HT-29 (cell line): ENCODE measurements around the gene DLG4. TPM values are rescaled to one million over a fixed set of nuclear protein-coding genes. Genes with fewer than 3 reads are reported as not detected.
"Not testable (repeated sequence)": the region's sequence is repeated elsewhere in the genome, so short reads cannot be mapped to it uniquely, and the experiment has no call there.

ENCODE experiments used
- DNase-seq: peaks from one replicate; pipeline ENCODE4 v3.0.0-alpha.2; 2015; ENCODE audit warnings: low spot score
- total RNA-seq: library from RNA; depleted of rRNA; stranded (reverse); fragments of >200 nt; shearing (Covaris generic); gene quantifications from 2 replicates; pipeline ENCODE4 v1.2.3, GENCODE V29; 2014

Gene DLG4
- total RNA-seq, 1 experiment from 2014 or later: 1.6 TPM

DNA sequence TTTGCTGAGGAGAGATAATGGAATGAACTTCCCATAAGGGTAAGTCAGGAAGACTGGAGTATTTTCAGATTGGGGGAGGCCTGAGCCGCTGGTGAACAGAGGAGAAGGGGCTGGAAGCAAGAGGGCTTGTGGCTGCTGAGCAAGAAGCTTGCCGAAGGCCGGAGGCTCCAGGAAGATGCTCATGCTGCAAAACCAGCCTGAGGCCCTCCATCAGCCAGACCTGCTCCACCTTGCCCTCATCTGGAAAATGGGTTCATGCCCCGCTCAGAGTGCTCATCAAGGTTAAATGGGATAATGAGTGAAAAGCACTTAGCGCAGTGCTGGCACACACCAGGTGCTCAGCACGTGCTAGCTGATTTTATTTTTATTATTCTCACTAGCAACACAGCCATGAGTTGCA lies 35.0 kb downstream of the DLG4 start:
- DNase-seq: no peak

DNA sequence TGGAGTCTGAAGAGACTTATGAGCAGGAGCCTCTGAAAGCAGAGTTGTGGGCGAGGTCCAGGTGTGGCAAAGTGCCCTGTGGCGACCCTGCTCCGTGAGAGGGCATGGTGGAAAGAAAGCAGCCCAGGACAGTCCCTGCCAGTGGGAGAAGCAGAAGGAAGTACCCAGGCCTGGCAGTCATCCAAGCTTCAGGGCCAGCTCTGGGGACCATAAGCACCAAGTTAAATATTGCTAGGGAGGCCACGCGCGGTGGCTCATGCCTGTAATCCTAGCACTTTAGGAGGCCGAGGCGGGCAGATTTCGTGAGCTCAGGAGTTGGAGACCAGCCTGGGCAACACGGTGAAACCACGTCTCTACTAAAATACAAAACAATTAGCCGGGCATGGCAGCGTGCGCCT lies 35.5 kb downstream of the DLG4 start:
- DNase-seq: peak; percentile 61

DNA sequence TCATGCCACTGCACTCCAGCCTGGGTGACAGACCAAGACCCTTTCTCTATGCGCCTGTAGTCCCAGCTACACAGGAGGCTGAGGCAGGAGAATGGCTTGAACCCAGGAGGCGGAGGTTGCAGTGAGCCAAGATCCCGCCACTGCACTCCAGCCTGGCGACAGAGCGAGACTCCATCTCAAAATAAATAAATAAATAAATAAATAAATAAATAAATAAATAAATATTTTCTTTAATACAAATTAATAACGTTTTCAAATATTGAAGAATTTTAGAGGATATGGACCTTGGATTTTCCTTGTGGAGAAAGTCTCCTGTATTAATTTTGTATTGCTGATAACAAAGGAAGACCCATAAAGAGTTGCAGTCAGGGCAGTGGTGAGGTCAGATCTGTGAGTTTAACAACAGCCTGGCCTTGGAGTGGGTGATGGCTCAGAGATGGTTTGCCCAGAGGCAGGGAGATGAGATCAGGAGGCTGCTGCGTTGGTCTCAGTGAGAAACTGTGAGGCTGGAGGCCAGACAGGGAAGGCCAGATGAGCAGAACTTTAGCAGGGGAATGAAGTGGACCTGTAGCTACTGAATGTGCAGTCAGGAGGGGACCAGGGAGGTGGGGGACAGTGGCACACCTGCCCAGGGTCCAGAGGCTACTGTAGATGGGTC lies 36.1 kb downstream of the DLG4 start:
- DNase-seq: no peak

DNA sequence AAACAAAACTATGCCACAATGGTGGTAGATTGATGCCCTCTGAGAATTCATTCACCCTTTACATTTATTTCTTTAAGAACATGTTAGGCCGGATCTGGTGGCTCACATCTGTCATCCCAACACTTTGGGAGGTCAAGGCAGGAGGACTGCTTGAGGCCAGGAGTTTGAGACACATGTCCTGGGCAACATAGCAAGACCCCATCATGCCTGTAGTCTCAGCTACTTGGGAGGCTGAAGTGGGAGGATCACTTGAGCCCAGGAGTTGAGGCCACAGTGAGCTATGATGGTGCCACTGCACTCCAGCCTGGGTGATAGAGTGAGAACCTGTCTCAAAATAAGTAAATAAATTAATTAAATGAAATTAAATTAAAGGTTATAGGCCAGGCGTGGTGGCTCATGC lies 37.5 kb downstream of the DLG4 start:
- DNase-seq: not testable (repeated sequence)

DNA sequence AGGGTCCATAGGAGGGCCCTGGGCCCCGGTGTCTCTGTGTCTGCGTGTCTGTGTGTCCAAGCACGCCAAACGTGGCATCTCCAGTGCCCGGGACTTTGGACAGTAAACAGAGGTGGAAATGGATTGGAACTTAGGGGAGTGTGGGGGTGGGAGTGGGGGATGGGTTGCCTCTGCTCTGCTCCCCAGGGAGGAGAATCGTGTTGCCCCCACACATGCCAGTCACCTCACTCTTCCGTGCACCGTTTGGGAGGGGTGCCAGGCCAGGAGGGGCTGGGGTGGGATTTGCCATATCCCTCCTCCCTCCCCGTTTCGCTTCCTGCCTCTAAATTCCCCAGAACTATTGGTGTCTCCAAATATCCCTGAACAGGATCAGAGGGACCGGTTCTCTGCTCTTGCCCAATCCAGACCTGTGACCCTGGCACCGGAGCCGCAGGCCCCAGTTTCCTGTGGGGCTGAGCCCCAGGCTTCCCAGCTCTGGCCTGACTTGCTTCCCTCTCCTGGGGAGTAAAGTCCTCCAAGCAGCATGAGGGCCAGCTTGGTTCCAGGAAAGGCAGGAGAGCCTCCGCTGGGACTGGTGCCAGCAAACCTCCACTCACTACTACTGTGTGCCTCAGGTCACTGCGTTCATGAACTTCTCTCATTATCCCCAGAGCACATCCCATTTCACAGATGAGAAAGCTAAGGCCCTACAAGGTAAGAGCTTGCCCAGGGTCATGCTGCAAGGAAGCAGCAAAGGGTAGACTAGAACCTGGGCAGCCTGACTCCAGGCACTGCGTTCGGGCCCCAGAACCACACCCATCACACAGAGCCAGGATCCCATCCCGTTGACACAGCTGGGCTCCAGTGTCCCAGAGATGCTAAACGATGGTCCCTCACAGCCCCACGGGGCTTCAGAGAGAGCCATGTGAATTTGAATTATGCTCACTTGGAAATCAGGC lies 40.0 kb downstream of the DLG4 start, which contains the start of gene ASGR1:
ASGR1 (minus strand) TSS at position 54 of the 938 bp plus-strand sequence. CDS start 807 bp downstream, outside the sequence.
- DNase-seq: no peak

DNA sequence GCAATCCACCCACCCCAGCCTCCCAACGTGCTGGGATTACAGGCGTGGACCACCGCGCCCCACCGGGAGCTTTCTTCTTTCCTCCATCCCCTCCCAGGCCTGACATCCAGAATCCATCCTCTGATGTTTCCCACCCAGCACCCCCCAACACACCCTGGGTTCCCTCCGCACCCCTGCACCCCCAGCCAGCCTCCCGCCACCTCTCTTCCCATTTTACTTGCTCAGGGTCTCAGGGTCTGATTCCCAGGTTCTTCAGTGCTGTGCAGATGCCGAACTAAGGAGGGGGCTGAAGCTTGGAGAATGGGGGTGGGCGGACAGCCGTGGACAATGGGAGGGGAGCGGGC lies 40.7 kb downstream of the DLG4 start:
- DNase-seq: no peak

DNA sequence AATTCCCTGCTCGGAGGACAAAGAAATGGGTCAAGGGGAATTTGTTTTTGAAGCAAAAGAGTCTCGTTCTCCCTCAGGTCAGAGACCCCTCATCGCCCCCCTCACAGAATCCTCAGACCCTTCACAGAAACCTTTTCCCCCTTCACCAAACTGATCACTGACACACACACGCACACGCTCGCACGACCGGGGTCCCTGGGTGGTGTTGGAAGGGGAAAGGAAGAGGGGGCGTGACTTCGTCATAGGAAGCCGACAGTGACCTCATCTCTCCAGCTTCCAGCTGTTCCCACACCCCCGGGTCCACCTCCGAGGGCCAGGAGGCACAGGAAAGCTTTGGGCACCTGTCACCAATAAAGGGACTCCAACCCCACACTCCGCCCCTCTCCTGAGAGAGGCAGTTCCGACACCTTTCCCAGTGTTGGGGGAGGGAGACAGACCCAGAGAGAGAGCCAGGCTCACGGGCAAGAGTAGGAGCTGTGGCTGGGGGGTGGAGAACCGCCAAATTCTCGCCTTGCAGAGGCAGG lies 41.6 kb downstream of the DLG4 start:
- DNase-seq: no peak

DNA sequence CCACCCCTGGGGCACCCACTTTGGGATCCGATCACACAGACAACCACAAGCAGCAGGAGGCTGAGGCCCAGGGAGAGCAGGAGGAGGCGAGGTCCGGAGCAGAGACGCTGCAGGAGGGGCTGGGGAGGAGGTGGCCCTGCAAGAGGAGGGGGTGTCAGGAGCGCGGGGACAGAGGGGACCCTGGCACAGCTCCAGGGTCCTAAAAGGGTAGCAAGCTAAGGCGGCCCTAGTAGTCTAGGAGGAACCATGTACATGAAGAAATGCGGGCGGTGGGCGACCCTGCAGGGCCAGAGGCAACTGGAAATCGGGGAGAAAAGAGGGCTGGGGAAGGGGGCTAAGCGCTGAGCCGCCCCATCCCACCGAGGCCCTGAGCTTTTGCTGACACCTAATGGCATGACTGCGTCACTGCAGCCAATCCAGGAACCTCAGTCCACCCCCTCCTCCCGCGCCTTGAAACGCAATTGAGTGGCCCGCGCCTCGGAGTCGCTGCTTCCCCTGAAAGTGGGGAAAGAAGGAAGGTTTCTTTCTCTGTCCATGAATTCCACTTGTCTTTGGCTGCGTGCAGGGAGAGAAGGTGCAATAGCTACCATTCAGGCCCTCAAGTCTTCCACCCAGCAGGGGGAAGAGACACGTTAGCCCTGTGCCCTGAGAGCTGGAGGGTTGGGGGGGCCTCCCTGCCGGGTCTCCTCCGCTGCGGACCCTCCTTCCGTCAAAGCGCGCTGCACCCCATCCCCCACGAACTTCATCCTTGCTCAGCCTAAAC lies 42.3 kb downstream of the DLG4 start:
- peak; percentile 45 for DNase-seq

DNA sequence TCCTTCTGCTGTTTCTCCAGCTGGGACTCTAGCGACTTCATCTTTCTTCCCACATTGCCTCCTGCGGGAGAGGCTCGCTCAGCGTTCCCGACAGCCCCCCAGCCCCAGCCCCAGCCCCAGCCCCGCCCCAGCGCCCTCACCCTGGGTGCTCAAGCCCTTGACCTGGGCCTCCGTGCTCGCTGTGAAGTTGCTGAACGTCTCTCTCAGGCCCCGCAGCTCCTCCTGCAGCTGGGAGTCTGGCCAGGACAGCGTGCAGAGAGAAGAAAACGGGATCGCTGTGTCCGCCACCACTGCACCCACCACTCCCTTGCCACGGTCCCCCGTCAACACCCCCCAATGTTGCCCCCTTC lies 42.8 kb downstream of the DLG4 start:
- no peak for DNase-seq

DNA sequence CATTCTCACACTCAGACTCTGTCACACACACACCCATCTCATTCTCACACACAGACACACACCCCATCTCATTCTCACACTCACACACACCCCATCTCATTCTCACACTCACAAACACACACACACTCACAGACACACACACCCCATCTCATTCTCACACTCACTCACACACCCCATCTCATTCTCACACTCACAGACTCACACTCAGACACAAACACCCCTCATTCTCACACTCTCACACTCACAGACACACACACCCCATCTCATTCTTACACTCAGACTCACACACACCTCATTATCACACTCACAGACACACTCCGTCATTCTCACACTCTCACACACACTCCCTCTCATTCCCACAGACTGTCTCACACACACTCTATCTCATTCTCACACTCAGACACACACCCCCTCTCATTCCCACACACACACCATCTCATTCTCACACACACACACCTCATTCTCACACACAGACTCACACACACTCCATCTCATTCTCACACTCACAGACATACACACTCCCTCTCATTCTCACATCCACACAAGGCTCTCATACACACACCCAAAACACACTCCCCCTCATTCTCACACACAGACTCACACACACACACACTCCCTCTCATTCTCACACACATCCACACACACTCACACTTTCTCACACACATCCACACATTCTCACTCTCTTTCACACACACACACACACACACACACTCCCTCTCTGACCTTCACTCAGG lies 43.4 kb downstream of the DLG4 start:
- no peak for DNase-seq

DNA sequence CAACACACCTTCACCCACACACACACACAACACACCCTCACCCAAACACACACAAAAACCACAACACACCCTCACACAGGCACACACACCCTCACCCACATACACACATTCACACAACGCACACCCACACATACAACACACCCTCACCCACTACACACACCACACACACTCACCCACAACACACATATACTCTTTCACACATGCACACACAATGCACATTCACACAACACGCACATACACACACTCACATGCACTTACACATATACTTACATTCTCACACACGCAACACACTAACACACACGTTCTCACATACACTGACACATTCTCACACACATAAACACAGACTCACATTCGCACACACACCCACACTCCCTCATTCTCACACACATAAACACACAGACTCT lies 44.3 kb downstream of the DLG4 start:
- no peak for DNase-seq

DNA sequence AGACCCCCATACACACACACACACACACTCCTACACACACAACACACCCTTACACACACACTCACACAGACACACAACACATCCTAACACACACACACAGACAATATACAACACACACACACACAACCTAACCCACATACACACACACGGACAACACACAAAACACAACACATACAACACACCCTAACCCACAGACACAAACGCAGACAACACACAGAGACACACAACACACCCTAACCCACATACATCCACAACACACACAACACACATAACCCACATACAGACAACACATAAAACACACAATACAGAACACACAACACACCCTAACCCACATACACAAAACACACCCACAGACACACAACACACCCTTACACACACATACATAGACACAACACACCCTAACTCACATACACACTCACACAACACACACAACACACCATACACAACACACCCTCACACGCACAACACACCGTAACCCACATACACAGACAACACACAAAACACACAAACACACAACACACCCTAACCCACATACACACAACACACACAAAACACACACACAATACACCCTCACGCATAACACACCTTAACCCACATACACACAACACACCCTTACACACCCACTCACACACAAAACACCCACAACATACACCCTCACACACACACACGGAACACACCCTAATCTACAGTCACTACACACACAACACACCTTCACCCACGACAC lies 44.9 kb downstream of the DLG4 start:
- DNase-seq: no peak

DNA sequence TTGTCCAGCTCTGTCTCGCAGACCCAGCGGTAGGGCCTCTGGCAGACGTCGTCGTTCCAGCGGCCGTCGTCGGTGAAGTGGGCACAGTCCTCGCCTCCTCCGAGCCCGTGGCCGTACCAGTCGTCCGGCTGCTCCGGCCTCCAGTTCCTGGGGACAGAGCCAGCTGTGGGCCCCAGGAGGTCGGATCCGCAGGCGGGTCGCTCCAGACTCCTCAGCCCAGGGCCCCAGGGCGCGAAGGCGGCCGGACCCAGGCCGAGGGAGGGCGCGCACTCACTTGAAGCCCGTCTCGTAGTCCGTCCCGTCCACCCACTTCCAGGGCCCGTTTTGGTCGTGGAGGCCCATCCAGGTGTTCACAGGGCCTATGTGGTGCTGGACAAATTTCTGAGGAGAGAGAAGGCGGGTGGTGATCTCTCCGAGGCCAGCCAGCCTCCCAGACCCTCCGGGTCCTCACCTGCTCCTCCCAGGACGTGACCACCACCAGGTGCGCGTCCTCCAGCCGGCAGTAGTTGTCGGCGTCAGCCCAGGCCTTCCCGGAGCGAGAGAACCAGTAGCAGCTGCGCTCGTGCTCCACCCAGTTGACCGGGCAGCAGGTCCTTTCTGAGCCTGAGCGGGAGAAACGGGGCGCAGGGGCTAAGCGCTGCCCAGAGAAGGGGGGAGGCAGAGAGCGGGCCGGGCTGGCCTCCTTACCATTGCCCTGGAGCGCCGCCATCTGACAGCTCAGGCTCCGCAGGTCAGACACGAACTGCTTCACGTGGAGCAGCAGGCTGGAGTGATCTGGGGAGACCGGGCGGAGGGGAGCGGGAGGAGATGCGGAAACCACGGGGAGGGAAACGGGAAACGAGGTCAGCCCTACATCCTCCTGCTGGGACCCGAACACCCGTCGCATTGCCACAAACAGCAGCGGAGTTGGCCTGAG lies 45.7 kb downstream of the DLG4 start:
- peak; percentile 62 for DNase-seq

DNA sequence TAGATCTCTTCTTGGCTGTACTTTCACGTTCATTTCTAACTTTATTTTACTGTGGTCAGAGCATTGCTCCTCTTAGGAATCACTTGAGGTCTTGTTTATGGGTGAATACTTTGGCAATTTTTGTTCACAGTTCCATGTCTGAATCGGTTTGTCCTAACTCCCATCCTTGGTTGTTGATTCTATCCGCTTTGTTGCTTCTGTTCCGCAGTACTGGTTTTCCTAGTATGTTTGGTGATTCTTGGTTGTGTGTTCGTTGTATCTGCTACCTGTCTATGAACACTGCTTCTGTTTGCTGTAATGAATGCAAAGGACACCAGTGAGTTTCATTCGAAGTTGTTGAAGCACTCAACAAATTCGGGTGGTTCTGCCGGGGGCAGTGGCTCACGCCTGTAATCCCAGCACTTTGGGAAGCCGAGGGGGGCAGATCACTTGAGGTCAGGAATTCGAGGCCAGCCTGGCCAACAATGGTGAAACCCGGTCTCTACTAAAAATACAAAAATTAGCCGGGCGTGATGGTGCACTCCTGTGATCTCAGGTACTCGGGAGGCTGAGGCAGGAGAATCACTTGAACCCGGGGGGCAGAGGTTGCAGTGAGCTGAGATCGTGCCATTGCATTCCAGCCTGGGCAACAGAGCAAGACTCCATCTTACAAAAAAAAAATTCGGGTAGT lies 47.0 kb downstream of the DLG4 start:
- DNase-seq: not testable (repeated sequence)

DNA sequence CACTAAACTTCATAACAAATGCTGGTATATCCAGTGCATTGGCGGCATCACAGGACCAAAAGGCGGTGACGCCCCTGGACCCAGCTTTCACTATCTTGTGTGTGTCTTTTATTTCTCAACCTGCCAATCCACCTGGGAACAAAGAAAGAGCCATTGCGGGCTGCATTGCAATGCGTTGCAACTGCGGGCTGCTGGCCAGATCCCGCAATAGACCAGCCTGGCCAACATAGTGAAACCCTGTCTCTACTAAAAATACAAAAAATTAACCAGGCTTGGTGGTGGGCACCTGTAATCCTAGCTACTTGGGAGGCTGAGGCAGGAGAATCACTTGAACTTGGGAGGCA lies 50.1 kb downstream of the DLG4 start:
- not testable (repeated sequence) for DNase-seq

DNA sequence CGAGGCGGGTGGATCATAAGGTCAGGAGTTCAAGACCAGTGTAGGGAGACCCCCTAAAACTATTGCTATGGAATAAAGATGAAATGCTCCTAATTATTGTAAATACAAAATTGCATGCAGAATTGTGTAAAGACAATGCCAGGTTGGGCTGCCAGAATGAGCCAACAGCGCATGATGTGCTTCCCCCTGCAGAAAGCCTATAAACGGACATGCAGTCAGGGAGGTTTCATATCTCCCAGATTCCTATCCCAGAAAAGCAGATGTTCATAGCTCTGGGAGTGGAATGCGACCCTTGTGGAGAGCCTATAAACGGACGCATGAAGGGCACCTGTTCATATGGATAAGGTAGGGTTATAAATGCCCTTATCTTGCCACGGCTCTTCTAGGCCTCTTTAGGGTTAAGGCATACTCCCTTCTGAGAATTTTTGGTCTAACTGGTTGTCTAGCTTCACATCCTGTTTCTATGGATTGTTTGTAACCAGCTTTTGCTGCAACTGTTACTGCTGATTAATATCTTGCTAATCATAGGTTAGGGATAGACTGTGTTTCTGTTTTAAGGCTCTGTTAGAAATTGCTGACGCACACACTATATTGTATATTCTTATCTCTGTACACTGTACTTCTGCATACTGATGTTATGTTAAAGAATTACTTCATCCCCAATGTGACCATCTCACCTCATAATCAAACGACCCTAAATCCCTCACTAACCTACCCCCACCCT lies 50.6 kb downstream of the DLG4 start:
- not testable (repeated sequence) for DNase-seq

DNA sequence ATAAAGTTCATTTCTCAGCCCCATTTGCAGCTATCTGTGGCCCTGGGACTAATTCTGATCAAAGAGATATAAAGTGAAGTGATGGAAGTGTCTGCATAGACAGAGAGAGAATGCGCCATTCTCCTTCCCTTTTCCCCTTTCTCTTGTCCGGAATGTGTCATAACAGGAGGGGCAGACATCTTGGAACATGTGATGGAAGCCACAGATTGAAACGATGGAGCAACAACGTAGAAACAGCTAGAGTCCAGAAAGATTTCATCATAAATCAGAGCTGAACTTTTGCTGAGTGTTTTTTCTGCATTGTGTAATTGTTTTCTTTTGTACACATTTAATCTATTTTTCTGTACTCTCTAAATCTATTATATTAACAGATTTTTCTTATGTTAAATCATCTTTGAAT lies 51.8 kb downstream of the DLG4 start:
- no peak for DNase-seq

DNA sequence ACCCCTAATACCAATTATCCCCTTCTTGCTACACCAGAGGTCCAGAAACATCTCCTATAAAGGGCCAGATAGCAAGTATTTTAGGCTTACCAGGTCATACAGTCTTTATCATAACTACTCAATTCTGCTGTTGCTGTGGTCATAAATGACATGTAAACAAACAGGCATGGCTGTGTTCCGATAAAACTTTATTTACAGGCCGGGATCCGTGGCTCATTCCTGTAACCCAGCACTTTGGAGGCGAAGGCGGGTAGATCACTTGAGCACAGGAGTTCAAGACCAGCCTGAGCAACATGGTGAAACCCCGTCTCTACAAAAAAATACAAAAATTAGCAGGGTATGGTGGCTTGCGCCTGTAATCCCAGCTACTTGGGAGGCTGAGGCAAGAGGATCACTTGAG lies 52.8 kb downstream of the DLG4 start:
- DNase-seq: no peak
